OCI-LY3 (cell line): ENCODE measurements around the gene MYT1.
"Not testable (repeated sequence)": the region's sequence is repeated elsewhere in the genome, so short reads cannot be mapped to it uniquely, and the experiment has no call there.

Experiments used
- H2AFZ ChIP-seq: fragments of 200-600, 300-600 bp; shearing (Covaris generic); 2 replicates; pipeline ENCODE4 v1.6.0; 2014; ENCODE audit warnings: antibody characterized with exemption, low read depth, low read length
- H3K27ac ChIP-seq: fragments of 200-600, 300-600 bp; sonication (generic); 2 replicates; pipeline ENCODE4 v1.5.1; 2014; ENCODE audit warnings: mild to moderate bottlenecking, low read length, moderate library complexity, mixed read lengths
- H3K27me3 ChIP-seq: fragments of 200-600, 300-600 bp; sonication (generic); 2 replicates; pipeline ENCODE4 v1.6.1; 2014; ENCODE audit warnings: low read depth, low read length, mixed read lengths
- H3K36me3 ChIP-seq: fragments of 200-600, 300-600 bp; sonication (generic); replicated peaks from 2 replicates; pipeline ENCODE3; 2014; ENCODE audit warnings: low read depth, low read length, mixed read lengths
- H3K4me1 ChIP-seq: fragments of 300-600, 200-600 bp; sonication (generic); 2 replicates; pipeline ENCODE4 v1.6.1; 2014; ENCODE audit warnings: low read length, mixed read lengths
- H3K4me2 ChIP-seq: fragments of 200-600, 300-600 bp; sonication (generic); 2 replicates; pipeline ENCODE4 v1.6.1; 2014; ENCODE audit warnings: low read length, mixed read lengths
- H3K4me3 ChIP-seq: fragments of 300-600, 200-600 bp; sonication (generic); 2 replicates; pipeline ENCODE4 v1.5.1; 2014; ENCODE audit warnings: antibody characterized with exemption, mild to moderate bottlenecking, low read length, moderate library complexity
- H3K79me2 ChIP-seq: fragments of 300-600, 200-600 bp; shearing (Covaris generic); 2 replicates; pipeline ENCODE4 v1.6.1; 2014; ENCODE audit warnings: mild to moderate bottlenecking, low read length, mixed read lengths
- H3K9ac ChIP-seq: fragments of 300-600, 200-600 bp; shearing (Covaris generic); 2 replicates; pipeline ENCODE4 v1.6.0; 2014; ENCODE audit warnings: mild to moderate bottlenecking, low read length, moderate library complexity
- H3K9me3 ChIP-seq: fragments of 200-600, 300-600 bp; shearing (Covaris generic); 2 replicates; pipeline ENCODE4 v1.6.1; 2014; ENCODE audit warnings: low read length, mixed read lengths; ENCODE audit not compliant: insufficient read depth
- H4K20me1 ChIP-seq: fragments of 200-600, 300-600 bp; sonication (generic); 2 replicates; pipeline ENCODE4 v1.6.1; 2016; ENCODE audit warnings: low read length, mixed read lengths; ENCODE audit not compliant: insufficient read depth
- CTCF ChIP-seq: fragments of 200-600, 300-600 bp; sonication (generic); IDR thresholded peaks from 2 replicates; pipeline ENCODE4 v1.5.1; 2014; ENCODE audit warnings: antibody characterized with exemption, low read length, low read depth
- EZH2phosphoT487 ChIP-seq: fragments of 200-600 bp; shearing (Covaris generic); IDR thresholded peaks from 2 replicates; pipeline ENCODE4 v1.6.1; 2018; ENCODE audit warnings: antibody characterized with exemption, mixed run types, low read depth

Gene MYT1

GRCh38 chr20:64185276-64185900, 21.1 kb downstream of the MYT1 start:
- TF ChIP-seq EZH2phosphoT487: no peak
- no peak for TF ChIP-seq CTCF
- Histone ChIP-seq H2AFZ (no peak overlapping the region), H3K27me3 (peaks cover 26% of the 10 kb centered on the region), H3K36me3 (no peaks in the 10 kb centered on the region), H3K4me3 (no peak overlapping the region), H3K4me1 (no peaks in the 10 kb centered on the region), H3K27ac (no peak overlapping the region), H3K9ac (no peak overlapping the region), H3K4me2 (no peak overlapping the region), H3K79me2 (no peaks in the 10 kb centered on the region), H3K9me3 (no peaks in the 10 kb centered on the region), H4K20me1 (no peaks in the 10 kb centered on the region)

GRCh38 chr20:64186071-64186598, 21.9 kb downstream of the MYT1 start:
- Histone ChIP-seq H3K4me2 (no peak overlapping the region), H3K9ac (no peak overlapping the region), H3K9me3 (no peaks in the 10 kb centered on the region), H3K79me2 (no peaks in the 10 kb centered on the region), H3K27ac (no peak overlapping the region), H3K4me3 (no peak overlapping the region), H2AFZ (no peak overlapping the region), H4K20me1 (0 out of 2 replicates have a peak, but pooled peaks cover under 1% of the 10 kb centered on the region), H3K36me3 (no peaks in the 10 kb centered on the region), H3K27me3 (peaks cover 28% of the 10 kb centered on the region), H3K4me1 (no peaks in the 10 kb centered on the region)
- TF ChIP-seq EZH2phosphoT487 (no peak), CTCF (no peak)

- not testable (repeated sequence) for H3K4me1 ChIP-seq, H2AFZ ChIP-seq, H3K79me2 ChIP-seq, H3K27ac ChIP-seq, H3K4me2 ChIP-seq, H3K9me3 ChIP-seq, H3K4me3 ChIP-seq, H3K36me3 ChIP-seq, H3K9ac ChIP-seq, H4K20me1 ChIP-seq
- peaks cover 29% of the 10 kb centered on the region for H3K27me3 ChIP-seq
Observed at GRCh38 chr20:64187213-64187612, 23.0 kb downstream of the MYT1 start.

- Histone ChIP-seq H3K4me1 (no peaks in the 10 kb centered on the region), H3K27me3 (peaks cover 35% of the 10 kb centered on the region), H4K20me1 (0 out of 2 replicates have a peak, but pooled peaks cover 9% of the 10 kb centered on the region), H3K9ac (no peak overlapping the region), H3K4me3 (no peak overlapping the region), H3K9me3 (no peaks in the 10 kb centered on the region), H3K36me3 (no peaks in the 10 kb centered on the region), H3K79me2 (no peaks in the 10 kb centered on the region), H3K27ac (no peak overlapping the region), H2AFZ (no peak overlapping the region), H3K4me2 (no peak overlapping the region)
- no peak for TF ChIP-seq EZH2phosphoT487
- TF ChIP-seq CTCF: no peak
Observed at GRCh38 chr20:64188091-64188490, 23.8 kb downstream of the MYT1 start.
